Measurements from ENCODE around the gene MAP3K21. TPM values are rescaled to one million over a fixed set of nuclear protein-coding genes. Genes with fewer than 3 reads are reported as not detected.

MAP3K21 gene
- total RNA-seq, 1 experiment from 2014 or later, result not detected

- Histone ChIP-seq H3K4me3 (no peak overlapping the region), H3K9me3 (replicated peaks) (no peaks in the 10 kb centered on the region), H3K27ac (no peak overlapping the region), H3K27me3 (peaks cover 6% of the 10 kb centered on the region; the same call in 1 of the 2 replicates), H3K4me1 (no peaks in the 10 kb centered on the region), H3K36me3 (no peaks in the 10 kb centered on the region)
- DNase-seq, result no peak
Observed at GRCh38 chr1:233313434-233314155, 13.9 kb upstream of the MAP3K21 start.

- H3K27me3 ChIP-seq, result peaks cover 5% of the 10 kb centered on the region; the same call in 1 of the 2 replicates
- H3K36me3 ChIP-seq, result no peaks in the 10 kb centered on the region
- no peak for DNase-seq
- no peaks in the 10 kb centered on the region for H3K4me1 ChIP-seq
- H3K9me3 ChIP-seq (replicated peaks), result no peaks in the 10 kb centered on the region
- H3K4me3 ChIP-seq, result no peak overlapping the region
- H3K27ac ChIP-seq, result no peak overlapping the region
Observed at GRCh38 chr1:233315718-233316301, 11.7 kb upstream of the MAP3K21 start.

GRCh38 chr1:233316473-233316872, 11.1 kb upstream of the MAP3K21 start:
- H3K36me3 ChIP-seq, result no peaks in the 10 kb centered on the region
- no peaks in the 10 kb centered on the region for H3K4me1 ChIP-seq
- H3K27me3 ChIP-seq, result no peaks in the 10 kb centered on the region
- H3K27ac ChIP-seq, result no peak overlapping the region
- H3K4me3 ChIP-seq, result no peak overlapping the region
- H3K9me3 ChIP-seq (replicated peaks), result no peaks in the 10 kb centered on the region
- no peak for DNase-seq

- Histone ChIP-seq H3K36me3 (no peaks in the 10 kb centered on the region), H3K4me3 (no peak overlapping the region), H3K4me1 (no peaks in the 10 kb centered on the region), H3K9me3 (replicated peaks) (no peaks in the 10 kb centered on the region), H3K27me3 (no peaks in the 10 kb centered on the region), H3K27ac (no peak overlapping the region)
- DNase-seq, result no peak
Observed at GRCh38 chr1:233319272-233319671, 8.3 kb upstream of the MAP3K21 start.

- Histone ChIP-seq H3K4me3 (no peak overlapping the region), H3K9me3 (replicated peaks) (no peaks in the 10 kb centered on the region), H3K4me1 (no peaks in the 10 kb centered on the region), H3K27ac (no peak overlapping the region), H3K27me3 (no peaks in the 10 kb centered on the region), H3K36me3 (no peaks in the 10 kb centered on the region)
- DNase-seq, result no peak
Observed at GRCh38 chr1:233320023-233320422, 7.5 kb upstream of the MAP3K21 start.

GRCh38 chr1:233323718-233324117, 3.8 kb upstream of the MAP3K21 start:
- DNase-seq, result no peak
- no peak overlapping the region for H3K27ac ChIP-seq
- no peaks in the 10 kb centered on the region for H3K36me3 ChIP-seq
- no peaks in the 10 kb centered on the region for H3K9me3 ChIP-seq (replicated peaks)
- H3K27me3 ChIP-seq, result no peaks in the 10 kb centered on the region
- H3K4me1 ChIP-seq, result no peaks in the 10 kb centered on the region
- H3K4me3 ChIP-seq, result no peak overlapping the region

- H3K4me1 ChIP-seq, result no peaks in the 10 kb centered on the region
- 0 out of 2 replicates have a peak, but pooled peaks cover 2% of the 10 kb centered on the region for H3K27me3 ChIP-seq
- DNase-seq, result no peak
- H3K36me3 ChIP-seq, result no peaks in the 10 kb centered on the region
- H3K27ac ChIP-seq, result no peak overlapping the region
- no peak overlapping the region for H3K4me3 ChIP-seq
- H3K9me3 ChIP-seq (replicated peaks), result no peaks in the 10 kb centered on the region
Observed at GRCh38 chr1:233326319-233326718, 1.2 kb upstream of the MAP3K21 start.

GRCh38 chr1:233326811-233327650, 493 bp upstream of the MAP3K21 start:
- Histone ChIP-seq H3K36me3 (no peaks in the 10 kb centered on the region), H3K4me1 (no peaks in the 10 kb centered on the region), H3K9me3 (replicated peaks) (no peaks in the 10 kb centered on the region), H3K27me3 (0 out of 2 replicates have a peak, but pooled peaks cover 2% of the 10 kb centered on the region), H3K4me3 (no peak overlapping the region), H3K27ac (no peak overlapping the region)
- no peak for DNase-seq

GRCh38 chr1:233328142-233328921, 808 bp downstream of the MAP3K21 start:
- no peaks in the 10 kb centered on the region for H3K9me3 ChIP-seq (replicated peaks)
- DNase-seq, result no peak
- H3K36me3 ChIP-seq, result no peaks in the 10 kb centered on the region
- H3K27me3 ChIP-seq, result 0 out of 2 replicates have a peak, but pooled peaks cover 2% of the 10 kb centered on the region
- H3K4me3 ChIP-seq, result no peak overlapping the region
- H3K4me1 ChIP-seq, result no peaks in the 10 kb centered on the region
- no peak overlapping the region for H3K27ac ChIP-seq

- no peak overlapping the region for H3K4me3 ChIP-seq
- no peaks in the 10 kb centered on the region for H3K36me3 ChIP-seq
- DNase-seq, result no peak
- H3K9me3 ChIP-seq (replicated peaks), result no peaks in the 10 kb centered on the region
- H3K27ac ChIP-seq, result no peak overlapping the region
- 0 out of 2 replicates have a peak, but pooled peaks cover 2% of the 10 kb centered on the region for H3K27me3 ChIP-seq
- no peaks in the 10 kb centered on the region for H3K4me1 ChIP-seq
Observed at GRCh38 chr1:233331676-233332519, 4.4 kb downstream of the MAP3K21 start.

GRCh38 chr1:233333086-233333485, 5.6 kb downstream of the MAP3K21 start:
- Histone ChIP-seq H3K36me3 (no peaks in the 10 kb centered on the region), H3K4me1 (no peaks in the 10 kb centered on the region), H3K9me3 (replicated peaks) (no peaks in the 10 kb centered on the region), H3K27ac (no peak overlapping the region), H3K27me3 (peaks cover 2% of the 10 kb centered on the region; the same call in 1 of the 2 replicates), H3K4me3 (no peak overlapping the region)
- no peak for DNase-seq

GRCh38 chr1:233334092-233334491, 6.6 kb downstream of the MAP3K21 start:
- H3K4me3 ChIP-seq, result no peak overlapping the region
- no peaks in the 10 kb centered on the region for H3K4me1 ChIP-seq
- no peaks in the 10 kb centered on the region for H3K9me3 ChIP-seq (replicated peaks)
- DNase-seq, result no peak
- H3K36me3 ChIP-seq, result no peaks in the 10 kb centered on the region
- no peak overlapping the region for H3K27ac ChIP-seq
- H3K27me3 ChIP-seq, result peaks cover 2% of the 10 kb centered on the region; the same call in 1 of the 2 replicates

GRCh38 chr1:233336554-233337456, 9.3 kb downstream of the MAP3K21 start:
- Histone ChIP-seq H3K36me3 (no peaks in the 10 kb centered on the region), H3K27me3 (no peaks in the 10 kb centered on the region; the same call in 1 of the 2 replicates), H3K27ac (no peak overlapping the region), H3K9me3 (replicated peaks) (no peaks in the 10 kb centered on the region), H3K4me1 (no peaks in the 10 kb centered on the region), H3K4me3 (no peak overlapping the region)
- DNase-seq, result no peak

Measured in SJCRH30 (cell line).